DND-41 (cell line): ENCODE data around the gene ZNF23.

Experiments
- ATAC-seq: fragments of 200-7000 bp; cut with Tn5 transposase; 3 replicates; pipeline ENCODE4 v1.9.1; 2021; ENCODE audit warnings: low read depth; ENCODE audit not compliant: insufficient read depth
- DNase-seq: peaks from one replicate; pipeline ENCODE4 v3.0.0-alpha.2; 2020
- H2AFZ ChIP-seq: 2 replicates; pipeline ENCODE4 v1.6.0; 2012; ENCODE audit warnings: low read depth, low read length
- H3K27ac ChIP-seq: 2 replicates; pipeline ENCODE4 v1.5.1; 2012; ENCODE audit warnings: low read length, inconsistent platforms
- H3K27me3 ChIP-seq: fragments of 200-600 bp; sonication (generic); 2 replicates; pipeline ENCODE4 v1.6.0; 2012; ENCODE audit warnings: low read length, mild to moderate bottlenecking, inconsistent platforms; ENCODE audit not compliant: insufficient read depth, poor library complexity
- H3K36me3 ChIP-seq: 2 replicates; pipeline ENCODE4 v1.5.1; 2012; ENCODE audit warnings: low read length, inconsistent platforms; ENCODE audit not compliant: insufficient read depth
- H3K4me1 ChIP-seq: 2 replicates; pipeline ENCODE4 v1.5.1; 2012; ENCODE audit warnings: mild to moderate bottlenecking, low read length; ENCODE audit not compliant: insufficient read depth
- H3K4me2 ChIP-seq: 2 replicates; pipeline ENCODE4 v1.6.0; 2012; ENCODE audit warnings: mild to moderate bottlenecking, moderate library complexity, low read length, inconsistent platforms; ENCODE audit not compliant: insufficient read depth
- H3K4me3 ChIP-seq, 2 experiments: fragments of 200-600 bp in 1 of 2; shearing (Covaris generic) in 1 of 2; 2 replicates each; pipeline ENCODE4 v1.5.1; 2012 to 2016; ENCODE audit warnings: inconsistent platforms in 2 of 2, low read length in 2 of 2, mild to moderate bottlenecking in 2 of 2, low read depth in 1 of 2, moderate library complexity in 1 of 2
- H3K79me2 ChIP-seq: 2 replicates; pipeline ENCODE4 v1.6.0; 2012; ENCODE audit warnings: low read length, inconsistent platforms; ENCODE audit not compliant: insufficient read depth
- H3K9ac ChIP-seq: 2 replicates; pipeline ENCODE4 v1.6.0; 2012; ENCODE audit warnings: low read depth, mild to moderate bottlenecking, inconsistent platforms, low read length, moderate library complexity
- H3K9me3 ChIP-seq: 2 replicates; pipeline ENCODE4 v1.5.1; 2012; ENCODE audit warnings: low read length, moderate library complexity, mild to moderate bottlenecking, inconsistent platforms; ENCODE audit not compliant: insufficient read depth, severe bottlenecking
- H4K20me1 ChIP-seq: 2 replicates; pipeline ENCODE4 v1.6.0; 2012; ENCODE audit warnings: low read length; ENCODE audit not compliant: insufficient read depth
- EZH2 ChIP-seq: IDR thresholded peaks from 3 replicates; pipeline ENCODE4 v1.6.1; 2012; ENCODE audit warnings: borderline replicate concordance, low read depth, mild to moderate bottlenecking, moderate library complexity, low read length, inconsistent platforms; ENCODE audit not compliant: severe bottlenecking
- TF ChIP-seq, protein P1 (sequence below): IDR thresholded peaks from 2 replicates; pipeline ENCODE4 v1.5.1; 2012; ENCODE audit warnings: borderline replicate concordance, low read length, moderate library complexity, mild to moderate bottlenecking; ENCODE audit not compliant: poor library complexity, severe bottlenecking; ENCODE audit errors: extremely low read depth

ZNF23 gene

DNA sequence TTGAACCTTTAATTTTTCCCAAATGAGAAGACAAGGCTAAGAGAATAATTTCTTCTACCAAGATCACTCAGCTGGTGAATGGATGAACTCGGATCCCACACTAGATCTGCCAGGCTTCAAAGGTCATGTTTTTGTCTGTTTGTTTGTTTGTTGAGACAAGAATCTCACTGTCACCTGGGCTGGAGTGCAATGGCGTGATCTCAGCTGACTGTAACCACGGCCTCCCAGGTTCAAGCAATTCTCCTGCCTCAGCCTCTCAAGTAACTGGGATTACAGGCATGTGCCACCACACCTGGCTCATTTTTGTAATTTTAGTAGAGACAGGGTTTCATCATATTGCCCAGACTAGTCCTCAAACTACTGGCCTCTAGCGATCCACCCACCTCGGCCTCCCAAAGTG is 20.5 kb upstream of the ZNF23 start:
- H3K27ac ChIP-seq: no peak overlapping the region
- H4K20me1 ChIP-seq: no peaks in the 10 kb centered on the region
- H2AFZ ChIP-seq: no peak overlapping the region
- DNase-seq: no peak
- H3K4me3 ChIP-seq: no peak overlapping the region
- H3K4me1 ChIP-seq: peaks cover 15% of the 10 kb centered on the region
- TF ChIP-seq, protein P1, sequence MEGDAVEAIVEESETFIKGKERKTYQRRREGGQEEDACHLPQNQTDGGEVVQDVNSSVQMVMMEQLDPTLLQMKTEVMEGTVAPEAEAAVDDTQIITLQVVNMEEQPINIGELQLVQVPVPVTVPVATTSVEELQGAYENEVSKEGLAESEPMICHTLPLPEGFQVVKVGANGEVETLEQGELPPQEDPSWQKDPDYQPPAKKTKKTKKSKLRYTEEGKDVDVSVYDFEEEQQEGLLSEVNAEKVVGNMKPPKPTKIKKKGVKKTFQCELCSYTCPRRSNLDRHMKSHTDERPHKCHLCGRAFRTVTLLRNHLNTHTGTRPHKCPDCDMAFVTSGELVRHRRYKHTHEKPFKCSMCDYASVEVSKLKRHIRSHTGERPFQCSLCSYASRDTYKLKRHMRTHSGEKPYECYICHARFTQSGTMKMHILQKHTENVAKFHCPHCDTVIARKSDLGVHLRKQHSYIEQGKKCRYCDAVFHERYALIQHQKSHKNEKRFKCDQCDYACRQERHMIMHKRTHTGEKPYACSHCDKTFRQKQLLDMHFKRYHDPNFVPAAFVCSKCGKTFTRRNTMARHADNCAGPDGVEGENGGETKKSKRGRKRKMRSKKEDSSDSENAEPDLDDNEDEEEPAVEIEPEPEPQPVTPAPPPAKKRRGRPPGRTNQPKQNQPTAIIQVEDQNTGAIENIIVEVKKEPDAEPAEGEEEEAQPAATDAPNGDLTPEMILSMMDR: no peak
- TF ChIP-seq EZH2: no peak
- no peaks in the 10 kb centered on the region for H3K9me3 ChIP-seq
- no peak overlapping the region for H3K4me2 ChIP-seq
- H3K27me3 ChIP-seq: no peaks in the 10 kb centered on the region
- no peaks in the 10 kb centered on the region for H3K79me2 ChIP-seq
- no peak overlapping the region for H3K9ac ChIP-seq
- ATAC-seq: no peak
- H3K36me3 ChIP-seq: no peaks in the 10 kb centered on the region

DNA sequence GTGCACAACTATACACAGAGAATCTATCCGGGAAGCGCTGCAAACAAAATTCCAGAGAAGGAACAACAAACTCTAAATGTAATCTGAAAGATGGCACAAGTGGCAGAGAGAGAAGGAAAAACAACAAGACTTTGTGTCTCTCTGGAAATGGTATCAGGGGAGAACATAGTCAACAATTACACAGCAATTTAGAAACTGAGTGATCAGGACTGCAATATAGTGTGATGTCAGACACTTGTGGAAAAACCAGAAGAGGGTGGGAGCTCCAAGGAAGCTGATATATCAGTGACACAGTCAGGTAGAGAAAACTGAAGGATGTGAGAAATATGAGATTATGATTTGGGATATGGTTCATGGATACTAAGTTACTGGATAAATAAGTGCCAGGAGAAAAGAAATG is 18.9 kb upstream of the ZNF23 start:
- no peaks in the 10 kb centered on the region for H3K79me2 ChIP-seq
- H3K4me2 ChIP-seq: no peak overlapping the region
- DNase-seq: no peak
- no peak overlapping the region for H3K4me3 ChIP-seq
- H3K27ac ChIP-seq: no peak overlapping the region
- H3K27me3 ChIP-seq: no peaks in the 10 kb centered on the region
- peaks cover 15% of the 10 kb centered on the region for H3K4me1 ChIP-seq
- TF ChIP-seq, protein P1: no peak
- TF ChIP-seq EZH2: no peak
- no peaks in the 10 kb centered on the region for H3K9me3 ChIP-seq
- no peak for ATAC-seq
- H4K20me1 ChIP-seq: no peaks in the 10 kb centered on the region
- no peak overlapping the region for H3K9ac ChIP-seq
- no peaks in the 10 kb centered on the region for H3K36me3 ChIP-seq
- H2AFZ ChIP-seq: no peak overlapping the region

DNA sequence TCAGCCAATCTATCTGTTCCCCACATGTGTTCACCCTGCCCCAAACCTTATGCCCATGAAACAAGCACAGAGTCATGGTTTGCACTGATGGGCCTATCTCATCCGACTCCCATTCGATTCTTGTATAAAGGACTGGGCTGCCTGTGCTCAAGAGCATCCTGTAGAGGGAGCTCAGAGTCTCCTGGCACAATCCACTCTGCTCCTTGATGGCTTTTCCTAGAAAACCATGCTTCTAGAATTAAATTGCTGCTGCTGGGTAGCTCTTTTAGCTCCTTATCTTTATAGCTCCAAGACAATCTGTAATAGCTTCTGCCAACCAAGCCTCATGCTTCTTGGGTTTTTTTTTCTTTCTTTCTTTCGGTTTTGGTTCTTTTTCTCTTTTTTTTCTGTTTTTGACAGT is 17.4 kb upstream of the ZNF23 start:
- Histone ChIP-seq H3K36me3 (no peaks in the 10 kb centered on the region), H3K4me3 (no peak overlapping the region), H3K4me2 (no peak overlapping the region), H4K20me1 (no peaks in the 10 kb centered on the region), H2AFZ (no peak overlapping the region), H3K9ac (no peak overlapping the region), H3K27ac (no peak overlapping the region), H3K4me1 (peaks cover 10% of the 10 kb centered on the region), H3K27me3 (no peaks in the 10 kb centered on the region), H3K79me2 (no peaks in the 10 kb centered on the region), H3K9me3 (no peaks in the 10 kb centered on the region)
- no peak for ATAC-seq
- peak; percentile 7 for DNase-seq
- no peak for TF ChIP-seq EZH2
- TF ChIP-seq, protein P1: peak; percentile 55
